Subcutaneous adipose tissue (tissue), 4 donors: ENCODE measurements around the gene TIMP2. TPM values are rescaled to one million over a fixed set of nuclear protein-coding genes. Genes with fewer than 3 reads are reported as not detected.

Source experiments
- total RNA-seq, 4 donors: library from RNA; depleted of rRNA; stranded (reverse); fragments of >200 nt; gene quantifications; one replicate each; pipeline ENCODE4 v1.1.0, GENCODE V29; 2016
- TF ChIP-seq, protein P1 (sequence below): fragments of 450-650 bp; IDR thresholded peaks from one replicate; pipeline ENCODE4 v1.5.1; 2016; ENCODE audit warnings: low read depth, mild to moderate bottlenecking, control low read depth, antibody characterized with exemption, moderate library complexity

The TIMP2 gene
- total RNA-seq, 4 donors from 2014 or later, result 123 to 267 (median 233) TPM

DNA sequence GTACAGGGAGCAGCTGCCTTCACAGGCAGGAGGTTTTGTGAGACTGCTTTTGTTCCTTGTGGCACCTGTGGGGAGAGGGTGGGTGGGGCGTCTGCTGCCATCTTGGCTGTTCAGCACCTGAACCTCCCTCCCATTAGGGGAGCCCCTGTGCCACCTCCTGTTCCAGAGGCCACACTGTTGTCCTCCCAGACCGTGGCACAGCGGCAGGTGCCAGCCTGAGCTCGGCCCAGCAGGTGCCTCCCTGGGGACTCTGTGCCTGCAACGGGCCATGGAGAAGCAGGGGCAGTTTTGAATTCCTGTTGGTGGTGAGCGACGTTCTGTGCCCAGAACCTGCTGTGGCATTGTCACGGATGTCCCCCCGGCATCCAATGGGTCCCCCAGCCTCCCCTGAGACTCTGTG, 44.7 kb upstream of the TIMP2 start:
- TF ChIP-seq, protein P1, sequence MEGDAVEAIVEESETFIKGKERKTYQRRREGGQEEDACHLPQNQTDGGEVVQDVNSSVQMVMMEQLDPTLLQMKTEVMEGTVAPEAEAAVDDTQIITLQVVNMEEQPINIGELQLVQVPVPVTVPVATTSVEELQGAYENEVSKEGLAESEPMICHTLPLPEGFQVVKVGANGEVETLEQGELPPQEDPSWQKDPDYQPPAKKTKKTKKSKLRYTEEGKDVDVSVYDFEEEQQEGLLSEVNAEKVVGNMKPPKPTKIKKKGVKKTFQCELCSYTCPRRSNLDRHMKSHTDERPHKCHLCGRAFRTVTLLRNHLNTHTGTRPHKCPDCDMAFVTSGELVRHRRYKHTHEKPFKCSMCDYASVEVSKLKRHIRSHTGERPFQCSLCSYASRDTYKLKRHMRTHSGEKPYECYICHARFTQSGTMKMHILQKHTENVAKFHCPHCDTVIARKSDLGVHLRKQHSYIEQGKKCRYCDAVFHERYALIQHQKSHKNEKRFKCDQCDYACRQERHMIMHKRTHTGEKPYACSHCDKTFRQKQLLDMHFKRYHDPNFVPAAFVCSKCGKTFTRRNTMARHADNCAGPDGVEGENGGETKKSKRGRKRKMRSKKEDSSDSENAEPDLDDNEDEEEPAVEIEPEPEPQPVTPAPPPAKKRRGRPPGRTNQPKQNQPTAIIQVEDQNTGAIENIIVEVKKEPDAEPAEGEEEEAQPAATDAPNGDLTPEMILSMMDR, result no peak

DNA sequence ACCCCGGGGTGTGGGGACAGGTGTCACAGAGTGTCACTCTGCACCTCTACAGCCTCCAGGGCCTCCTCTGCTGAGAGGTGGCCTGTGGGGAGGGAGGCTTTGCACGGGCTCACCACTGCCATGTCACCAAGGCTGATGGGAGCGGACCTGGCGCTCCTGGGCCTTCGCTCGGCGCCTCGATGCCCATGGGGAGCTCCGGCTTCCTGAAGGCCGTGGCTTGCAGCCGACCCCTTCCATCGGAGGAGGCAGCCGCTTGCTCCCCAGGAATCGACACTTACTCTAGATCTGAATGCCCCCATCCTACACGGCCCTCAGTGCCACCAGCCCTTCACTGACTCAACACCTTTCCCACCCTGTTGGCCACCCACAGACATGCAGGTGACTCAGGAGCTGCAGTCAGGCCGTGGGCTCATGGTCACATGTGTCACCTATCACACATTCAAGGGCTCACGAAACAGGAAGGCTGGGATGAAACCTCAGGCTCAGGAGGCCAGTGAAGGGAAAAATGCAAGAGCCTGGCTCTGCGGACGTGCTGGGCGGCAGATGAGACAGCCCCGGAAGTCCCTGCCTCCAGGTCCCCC, 42.7 kb upstream of the TIMP2 start:
- TF ChIP-seq, protein P1, result no peak

DNA sequence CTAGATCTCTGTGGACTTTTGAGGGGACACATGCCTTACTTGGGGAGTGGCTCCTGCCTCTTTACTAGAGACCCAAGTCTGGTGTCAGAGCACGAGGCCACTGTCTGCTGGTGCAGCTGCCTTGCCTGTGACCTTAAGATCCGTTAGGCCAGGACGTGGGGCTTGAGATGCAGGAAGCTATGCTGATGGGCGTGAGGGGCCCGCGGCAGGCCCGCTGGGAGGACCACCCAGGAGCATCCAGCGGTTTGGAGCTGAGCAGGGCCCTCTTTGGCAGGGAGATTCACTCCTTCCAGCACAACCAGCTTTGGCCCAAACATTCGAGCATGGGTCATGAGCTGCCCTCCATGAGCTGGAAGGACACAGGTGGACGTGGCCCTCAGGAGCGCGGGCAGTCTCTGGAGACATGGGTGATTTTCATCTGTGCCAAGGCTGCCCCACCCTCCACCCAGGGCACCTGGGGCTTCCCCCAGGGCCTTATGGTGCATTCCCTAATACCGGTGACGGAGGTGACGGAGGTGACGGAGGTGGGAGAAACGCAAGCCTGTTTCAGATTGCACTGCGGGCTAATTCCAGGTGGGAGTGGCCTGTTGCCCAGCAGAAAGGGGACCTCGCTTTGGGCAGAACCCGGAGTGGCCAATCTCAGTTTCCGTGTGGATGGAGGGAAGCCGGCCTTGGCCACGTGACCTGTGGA, 41.9 kb upstream of the TIMP2 start:
- TF ChIP-seq, protein P1, result no peak

DNA sequence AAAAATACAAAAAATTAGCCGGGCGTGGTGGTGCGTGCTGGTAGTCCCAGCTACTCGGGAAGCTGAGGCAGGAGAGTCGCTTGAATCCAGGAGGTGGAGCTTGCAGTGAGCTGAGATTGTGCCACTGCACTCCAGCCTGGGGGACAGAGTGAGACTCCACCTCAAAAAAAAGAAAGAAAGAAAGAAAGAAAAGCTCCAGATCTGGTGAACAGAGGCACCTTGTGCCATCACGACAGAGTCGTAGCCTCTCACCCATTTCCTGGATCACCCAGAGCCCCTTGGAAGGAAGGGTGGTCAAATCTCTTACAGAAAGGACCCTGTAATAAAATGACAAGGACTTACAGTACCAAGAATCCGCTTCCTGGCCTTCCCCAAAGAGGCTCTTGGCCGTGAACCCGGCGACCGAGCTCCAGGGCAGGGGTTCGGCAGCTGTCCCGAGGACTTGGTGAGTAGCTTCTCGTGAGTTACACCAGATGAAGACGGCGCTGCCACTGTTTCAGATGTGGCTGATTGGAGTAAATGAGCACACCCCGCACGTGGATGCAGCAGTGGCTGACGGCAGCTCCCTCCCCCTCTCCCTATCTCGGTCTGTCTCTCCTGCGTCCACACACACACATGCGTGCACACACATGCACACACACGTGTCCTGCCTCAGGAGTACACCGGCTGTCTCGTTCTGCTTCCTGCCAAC, 41.1 kb upstream of the TIMP2 start:
- TF ChIP-seq, protein P1, result no peak

DNA sequence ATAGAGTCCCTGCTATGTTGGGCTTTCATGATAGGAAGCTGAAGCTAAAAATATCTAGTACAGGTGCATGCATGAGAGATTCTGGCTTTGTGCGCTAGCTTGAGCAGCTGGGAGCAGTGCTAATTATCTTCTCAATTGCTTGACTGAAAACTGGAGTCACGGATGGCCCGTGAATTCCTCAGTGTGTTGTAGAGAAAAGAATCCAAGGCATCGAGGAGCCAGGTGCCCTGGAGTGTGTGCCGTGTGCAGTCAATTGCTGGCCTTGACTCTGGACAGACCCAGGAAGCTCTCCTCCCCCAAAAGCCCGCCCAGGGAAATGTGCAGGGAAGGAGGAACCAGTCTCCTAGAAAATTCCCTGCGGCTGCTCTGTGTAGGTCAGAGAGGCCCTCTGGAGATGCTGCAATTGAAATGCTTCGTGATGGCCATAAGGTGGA, 40.3 kb upstream of the TIMP2 start:
- TF ChIP-seq, protein P1, result no peak

DNA sequence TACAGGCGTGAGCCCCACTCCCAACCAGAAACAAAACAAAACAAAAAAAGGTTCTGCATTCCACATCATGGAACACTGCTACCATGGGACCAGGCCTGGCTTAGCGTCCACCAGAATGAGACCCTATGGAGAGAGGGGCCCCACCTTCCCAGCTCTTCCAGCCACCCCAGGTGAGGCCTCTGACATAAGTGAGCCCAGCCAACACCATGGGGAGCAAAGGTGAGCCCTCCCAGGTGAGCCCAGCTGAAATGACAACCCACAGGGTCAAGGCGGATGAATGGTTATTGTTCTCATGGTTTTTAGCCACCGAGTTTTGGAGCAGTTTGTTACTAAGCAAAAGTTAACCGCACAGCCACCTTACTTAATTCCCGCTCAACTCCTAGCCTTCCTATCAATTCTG, 38.2 kb upstream of the TIMP2 start:
- TF ChIP-seq, protein P1, result no peak

DNA sequence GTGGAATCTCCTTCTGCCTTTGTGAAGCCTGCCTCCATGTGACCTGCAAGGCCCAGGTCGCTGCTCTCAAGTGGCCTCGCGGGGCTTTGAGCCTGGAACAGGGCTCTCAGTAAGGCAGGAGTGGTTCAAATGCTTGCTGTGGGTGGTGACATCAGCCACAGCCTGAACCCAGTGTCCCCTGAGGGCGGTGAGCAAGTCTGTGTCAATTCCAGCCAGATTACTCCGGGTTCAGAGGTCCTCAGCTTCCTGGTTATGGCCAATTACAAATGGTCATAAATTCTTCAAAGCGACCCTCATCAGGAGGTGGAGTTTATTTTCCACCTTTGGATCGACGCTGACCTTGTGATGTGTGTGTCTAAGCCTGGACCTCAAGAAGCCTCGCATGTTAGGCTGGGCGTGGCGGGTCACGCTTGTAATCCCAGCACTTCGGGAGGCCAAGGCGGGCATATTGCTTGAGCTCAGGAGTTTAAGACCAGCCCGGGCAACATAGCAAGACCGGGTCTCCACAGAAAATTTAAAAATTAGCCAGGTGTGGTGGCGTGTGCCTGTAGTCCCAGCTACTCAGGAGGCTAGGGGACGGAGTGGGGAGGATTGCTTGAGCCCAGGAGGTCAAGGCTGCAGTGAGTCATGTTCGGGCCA, 37.3 kb upstream of the TIMP2 start:
- TF ChIP-seq, protein P1, result no peak
